ENCODE measurements around the gene GPA33. TPM values are rescaled to one million over a fixed set of nuclear protein-coding genes. Genes with fewer than 3 reads are reported as not detected.

Gene GPA33
- not detected for polyA plus RNA-seq (2013, experiment 1 of 2; ENCODE audit: insufficient read length)
- polyA plus RNA-seq (2013, experiment 2 of 2; ENCODE audit: insufficient read length): not detected

- no peak for DNase-seq
Measured at GRCh38 chr1:167090314-167090942, at the start of gene GPA33. GPA33 (minus strand) TSS chr1:167090377; CDS start chr1:167090287, 90 bp downstream.

- DNase-seq: no peak
Measured at GRCh38 chr1:167138703-167139102, 48.5 kb upstream of the GPA33 start.

- no peak for DNase-seq
Measured at GRCh38 chr1:167137793-167138510, 47.8 kb upstream of the GPA33 start.

GRCh38 chr1:167137332-167137781 lies 47.2 kb upstream of the GPA33 start:
- no peak for DNase-seq

GRCh38 chr1:167136806-167137205 lies 46.6 kb upstream of the GPA33 start:
- no peak for DNase-seq

- peak; percentile 46 for DNase-seq
Measured at GRCh38 chr1:167136191-167136614, 46.0 kb upstream of the GPA33 start.

GRCh38 chr1:167135281-167135840 lies 45.2 kb upstream of the GPA33 start:
- no peak for DNase-seq

- no peak for DNase-seq
Measured at GRCh38 chr1:167132301-167133010, 42.3 kb upstream of the GPA33 start.

- DNase-seq: no peak
Measured at GRCh38 chr1:167130829-167131510, 40.8 kb upstream of the GPA33 start.

- no peak for DNase-seq
Measured at GRCh38 chr1:167128261-167129227, 38.4 kb upstream of the GPA33 start.

GRCh38 chr1:167127661-167128060 lies 37.5 kb upstream of the GPA33 start:
- no peak for DNase-seq

GRCh38 chr1:167127236-167127635 lies 37.1 kb upstream of the GPA33 start:
- DNase-seq: no peak

GRCh38 chr1:167126811-167127210 lies 36.6 kb upstream of the GPA33 start:
- DNase-seq: no peak

- no peak for DNase-seq
Measured at GRCh38 chr1:167126317-167126716, 36.1 kb upstream of the GPA33 start.

- DNase-seq: no peak
Measured at GRCh38 chr1:167122568-167122967, 32.4 kb upstream of the GPA33 start.

- no peak for DNase-seq
Measured at GRCh38 chr1:167122121-167122480, 31.9 kb upstream of the GPA33 start.

- DNase-seq: peak; percentile 11
Measured at GRCh38 chr1:167121375-167122120, 31.4 kb upstream of the GPA33 start.

- no peak for DNase-seq
Measured at GRCh38 chr1:167120899-167121298, 30.7 kb upstream of the GPA33 start.

GRCh38 chr1:167119696-167120095 lies 29.5 kb upstream of the GPA33 start:
- no peak for DNase-seq

GRCh38 chr1:167118188-167118587 lies 28.0 kb upstream of the GPA33 start:
- DNase-seq: no peak

Data from fibroblast of skin of scalp (primary cell).